Esophagus squamous epithelium (tissue), 4 donors: Measurements from ENCODE around the gene RNASE7.

Experiments used
- POLR2A ChIP-seq, 4 donors: fragments of 450-650 bp; IDR thresholded peaks; one replicate each; pipeline ENCODE4 v1.6.1; 2017; ENCODE audit warnings: antibody characterized with exemption in 4 of 4, mild to moderate bottlenecking in 4 of 4, moderate library complexity in 3 of 4
- TF ChIP-seq, protein P1 (sequence below), 6 experiments: fragments of 450-650 bp in 4 of 6; fragments of 200-600 bp in 2 of 6; sonication (generic) in 2 of 6; IDR thresholded peaks; one replicate each; pipeline ENCODE4 v1.5.1; 2016 to 2019; ENCODE audit warnings: antibody characterized with exemption in 6 of 6, mild to moderate bottlenecking in 4 of 6, moderate library complexity in 4 of 6

- TF ChIP-seq POLR2A (IDR thresholded peaks at IDR 0.05): no peak
- TF ChIP-seq, protein P1, sequence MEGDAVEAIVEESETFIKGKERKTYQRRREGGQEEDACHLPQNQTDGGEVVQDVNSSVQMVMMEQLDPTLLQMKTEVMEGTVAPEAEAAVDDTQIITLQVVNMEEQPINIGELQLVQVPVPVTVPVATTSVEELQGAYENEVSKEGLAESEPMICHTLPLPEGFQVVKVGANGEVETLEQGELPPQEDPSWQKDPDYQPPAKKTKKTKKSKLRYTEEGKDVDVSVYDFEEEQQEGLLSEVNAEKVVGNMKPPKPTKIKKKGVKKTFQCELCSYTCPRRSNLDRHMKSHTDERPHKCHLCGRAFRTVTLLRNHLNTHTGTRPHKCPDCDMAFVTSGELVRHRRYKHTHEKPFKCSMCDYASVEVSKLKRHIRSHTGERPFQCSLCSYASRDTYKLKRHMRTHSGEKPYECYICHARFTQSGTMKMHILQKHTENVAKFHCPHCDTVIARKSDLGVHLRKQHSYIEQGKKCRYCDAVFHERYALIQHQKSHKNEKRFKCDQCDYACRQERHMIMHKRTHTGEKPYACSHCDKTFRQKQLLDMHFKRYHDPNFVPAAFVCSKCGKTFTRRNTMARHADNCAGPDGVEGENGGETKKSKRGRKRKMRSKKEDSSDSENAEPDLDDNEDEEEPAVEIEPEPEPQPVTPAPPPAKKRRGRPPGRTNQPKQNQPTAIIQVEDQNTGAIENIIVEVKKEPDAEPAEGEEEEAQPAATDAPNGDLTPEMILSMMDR (IDR thresholded peaks at IDR 0.05): no peak
These were observed 5.2 kb downstream of the RNASE7 start for GRCh38 chr14:21047378-21047781.
